Esophagus muscularis mucosa (tissue), 4 donors: ENCODE measurements around the gene BIRC6. TPM values are rescaled to one million over a fixed set of nuclear protein-coding genes. Genes with fewer than 3 reads are reported as not detected.
A peak's percentile ranks its signal among the peaks of the same experiment; 100 is the strongest.

Experiments
- DNase-seq: peaks from one replicate; pipeline ENCODE4 v3.0.0-alpha.2; 2017; ENCODE audit errors: extremely low spot score
- H3K27ac ChIP-seq, 4 donors: fragments of 200-600 bp; sonication (generic); replicated peaks in 1 of 4; 1 replicate in 3 of 4; 2 replicates in 1 of 4; pipeline ENCODE4 v1.5.1; 2016 to 2019; ENCODE audit warnings: mild to moderate bottlenecking in 1 of 4
- H3K27me3 ChIP-seq, 4 donors: fragments of 200-600 bp; sonication (generic); one replicate each; pipeline versions ENCODE4 v1.5.1 to v1.6.0; 2016 to 2019
- H3K36me3 ChIP-seq, 4 donors: fragments of 200-600 bp; sonication (generic); one replicate each; pipeline ENCODE4 v1.5.1; 2016 to 2019
- H3K4me1 ChIP-seq, 4 donors: fragments of 200-600 bp; sonication (generic); one replicate each; pipeline ENCODE4 v1.5.1; 2016 to 2019
- H3K4me3 ChIP-seq, 4 donors: fragments of 200-600 bp; sonication (generic); 1 replicate in 2 of 4; 2 replicates in 2 of 4; pipeline ENCODE4 v1.5.1; 2016 to 2019; ENCODE audit warnings: mild to moderate bottlenecking in 4 of 4, moderate library complexity in 1 of 4
- H3K9me3 ChIP-seq, 4 donors: fragments of 200-600 bp; sonication (generic); 1 replicate in 3 of 4; 2 replicates in 1 of 4; pipeline ENCODE4 v1.5.1; 2016 to 2019
- CTCF ChIP-seq, 3 experiments: fragments of 200-600 bp in 2 of 3; fragments of 450-650 bp in 1 of 3; sonication (generic) in 2 of 3; IDR thresholded peaks; one replicate each; pipeline ENCODE4 v1.5.1; 2017 to 2019; ENCODE audit warnings: antibody characterized with exemption in 3 of 3, mild to moderate bottlenecking in 2 of 3, moderate library complexity in 1 of 3
- EP300 ChIP-seq: sonication (generic); formaldehyde crosslinking; IDR thresholded peaks from one replicate; pipeline ENCODE4 v1.6.1; 2017; ENCODE audit warnings: antibody characterized with exemption
- POLR2A ChIP-seq: fragments of 450-650 bp; IDR thresholded peaks from one replicate; pipeline ENCODE4 v1.6.1; 2017; ENCODE audit warnings: antibody characterized with exemption, moderate library complexity, mild to moderate bottlenecking, low read depth
- POLR2AphosphoS5 ChIP-seq, 2 donors: sonication (generic); formaldehyde crosslinking; IDR thresholded peaks; one replicate each; pipeline ENCODE4 v1.6.1; 2017; ENCODE audit warnings: antibody characterized with exemption in 2 of 2
- WGBS: methylation state at CpG from one replicate; pipeline ENCODE4 v1.1.5; 2018; 5-methylcytosine and 5-hydroxymethylcytosine counted together
- intact Hi-C: fragments of 100-400 bp; cut with DNase I; formaldehyde crosslinking; loops from one replicate; pipeline ENCODE4 v1.15.1; 2023
- total RNA-seq, 4 donors: library from RNA; depleted of rRNA; stranded (reverse); fragments of >200 nt; gene quantifications; one replicate each; pipeline versions ENCODE4 v1.1.0 to v1.2.1, GENCODE V29; 2016

Gene BIRC6
- total RNA-seq, 4 donors from 2014 or later: 74.2 to 103 (median 79.8) TPM

DNA sequence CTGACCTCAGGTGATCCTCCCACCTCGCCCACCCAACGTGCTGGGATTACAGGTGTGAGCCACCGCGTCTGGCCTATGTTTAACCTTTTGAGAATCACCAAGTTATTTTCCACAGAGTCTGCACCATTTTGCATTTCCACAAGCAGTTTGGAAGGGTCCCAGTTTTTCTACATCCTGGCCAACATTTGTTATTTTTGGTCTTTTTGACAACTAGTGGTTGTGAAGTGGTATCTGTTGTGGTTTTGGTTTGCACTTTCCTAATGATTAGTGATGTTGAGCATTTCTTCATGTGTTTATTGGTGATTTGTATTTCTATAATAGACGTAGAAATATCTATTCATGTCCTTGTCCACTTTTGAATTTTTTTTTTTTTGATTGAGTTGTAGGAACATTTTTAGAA is 67.9 kb downstream of the BIRC6 start:
- H3K4me1 ChIP-seq: peaks cover 17 to 74% (median 48%) of the 10 kb centered on the region in 4 donors
- TF ChIP-seq POLR2AphosphoS5 (IDR thresholded peaks at IDR 0.05): no peak
- TF ChIP-seq CTCF (IDR thresholded peaks at IDR 0.05): no peak
- no peak for TF ChIP-seq EP300
- WGBS: 93% methylated on average over 5 of the region's 5 CpGs
- H3K4me3 ChIP-seq: no peak overlapping the region
- H3K36me3 ChIP-seq: no peaks in the 10 kb centered on the region
- DNase-seq: no peak
- no peaks in the 10 kb centered on the region for H3K9me3 ChIP-seq
- no peak overlapping the region for H3K27ac ChIP-seq
- intact Hi-C loops: no loop called here
- no peaks in the 10 kb centered on the region for H3K27me3 ChIP-seq

GRCh38 chr2:32425719-32426141 is 68.9 kb downstream of the BIRC6 start:
- Histone ChIP-seq H3K4me3 (peak overlapping the region in 1 of 4 donors; percentile 11), H3K4me1 (peaks cover 17 to 69% (median 48%) of the 10 kb centered on the region in 4 donors), H3K27me3 (no peaks in the 10 kb centered on the region), H3K36me3 (peaks cover 0 to under 1% (median 0%) of the 10 kb centered on the region in 4 donors), H3K27ac (peak overlapping the region in 2 of 4 donors; percentile 44 to 59), H3K9me3 (no peaks in the 10 kb centered on the region)
- no peak for TF ChIP-seq EP300
- no peak for TF ChIP-seq CTCF (IDR thresholded peaks at IDR 0.05)
- no peak for DNase-seq
- intact Hi-C loops: no loop called here
- 83% methylated on average over 2 of the region's 2 CpGs for WGBS

DNA sequence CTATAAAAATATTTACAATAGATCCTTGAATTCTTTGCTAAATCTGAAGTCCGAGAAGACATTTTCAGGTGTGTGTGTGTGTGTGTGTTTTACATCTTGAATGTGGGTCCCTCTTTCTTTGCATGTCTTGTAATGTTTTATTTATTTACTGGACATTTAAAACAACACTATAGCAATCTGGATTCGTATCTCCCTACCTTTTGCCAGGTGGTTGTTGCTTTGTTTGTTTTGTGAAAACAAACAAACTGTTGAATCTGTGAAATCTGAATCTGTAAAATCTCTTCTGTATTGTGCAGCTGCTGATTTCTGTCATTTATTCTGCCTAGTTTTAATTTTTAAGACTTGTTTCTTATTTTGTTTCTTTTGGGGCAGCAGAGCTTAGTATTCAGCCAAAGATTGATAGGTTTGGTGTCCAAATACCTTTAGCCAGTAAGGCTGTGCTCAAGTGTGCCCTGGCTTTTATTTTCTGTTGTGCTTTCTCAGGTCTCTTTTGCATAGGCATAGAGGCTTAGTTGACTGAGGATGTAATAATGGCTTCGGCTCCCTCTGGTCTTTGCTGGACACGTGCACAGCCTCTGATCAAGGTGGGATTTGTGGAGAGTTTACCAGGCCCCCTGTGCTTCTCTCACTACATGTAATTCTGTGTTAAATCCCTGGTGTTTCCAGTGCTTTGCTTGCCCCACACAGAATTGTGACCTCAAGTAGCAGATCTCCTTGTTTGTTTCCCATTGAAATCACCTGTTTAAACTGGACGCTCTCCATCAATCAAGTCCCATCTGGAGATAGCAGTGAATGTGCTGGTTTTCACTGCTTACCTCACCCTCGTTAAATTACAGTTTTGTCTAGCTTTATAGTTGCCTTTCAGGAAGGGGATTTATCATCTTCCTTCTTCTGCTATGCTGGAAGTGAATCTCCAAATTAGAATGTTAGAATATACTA is 71.1 kb downstream of the BIRC6 start:
- Histone ChIP-seq H3K4me1 (peaks cover 17 to 53% (median 36%) of the 10 kb centered on the region in 4 donors), H3K36me3 (peaks cover 0 to 18% (median 7%) of the 10 kb centered on the region in 4 donors), H3K9me3 (no peaks in the 10 kb centered on the region), H3K4me3 (no peak overlapping the region), H3K27ac (no peak overlapping the region), H3K27me3 (no peaks in the 10 kb centered on the region)
- intact Hi-C loops: no loop called here
- 70% methylated on average over 6 of the region's 6 CpGs for WGBS
- TF ChIP-seq POLR2AphosphoS5 (IDR thresholded peaks at IDR 0.05) (no peak), POLR2A (no peak), CTCF (IDR thresholded peaks at IDR 0.05) (no peak), EP300 (no peak)
- no peak for DNase-seq

DNA sequence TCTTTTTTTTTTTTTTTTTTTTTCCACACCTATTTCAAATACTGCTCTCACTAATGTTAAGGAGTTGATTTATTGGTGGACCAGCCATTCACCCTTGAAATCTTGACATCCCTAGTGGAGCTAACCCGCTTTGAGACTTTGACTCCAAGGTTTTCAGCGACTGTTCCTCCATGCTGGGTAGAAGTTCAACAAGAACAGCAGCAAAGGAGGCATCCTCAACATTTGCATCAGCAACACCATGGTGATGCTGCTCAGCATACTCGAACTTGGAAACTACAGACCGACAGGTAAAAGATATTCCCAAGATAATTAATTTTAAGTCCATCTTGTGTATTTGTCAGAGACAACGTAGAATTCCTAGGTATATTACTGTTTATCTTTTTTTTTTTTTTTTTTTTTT is 74.0 kb downstream of the BIRC6 start:
- Histone ChIP-seq H3K27ac (no peak overlapping the region), H3K9me3 (no peaks in the 10 kb centered on the region), H3K27me3 (no peaks in the 10 kb centered on the region), H3K4me3 (no peak overlapping the region), H3K36me3 (peaks cover 0 to 31% (median 16%) of the 10 kb centered on the region in 4 donors), H3K4me1 (peaks cover 6 to 35% (median 25%) of the 10 kb centered on the region in 4 donors)
- TF ChIP-seq POLR2A: no peak
- TF ChIP-seq EP300: no peak
- TF ChIP-seq CTCF (IDR thresholded peaks at IDR 0.05): no peak
- intact Hi-C loops: no loop called here
- no peak for DNase-seq
- WGBS: 96% methylated on average over 5 of the region's 5 CpGs
